ENCODE results near the gene ERGIC2.

The ERGIC2 gene

GRCh38 chr12:29365091-29365490 lies 15.9 kb downstream of the ERGIC2 start:
- no peaks in the 10 kb centered on the region for H3K4me1 ChIP-seq (ENCODE audit: control insufficient read depth, insufficient read depth, low read length)
- H3K36me3 ChIP-seq (ENCODE audit: control insufficient read depth, insufficient read depth, low read length): no peaks in the 10 kb centered on the region
- H3K9me3 ChIP-seq (ENCODE audit: control insufficient read depth, insufficient read depth, low read length): no peaks in the 10 kb centered on the region
- H3K27me3 ChIP-seq (ENCODE audit: control insufficient read depth, insufficient read depth, low read length): no peaks in the 10 kb centered on the region
- H3K9ac ChIP-seq (ENCODE audit: low read depth, low read length): no peak overlapping the region
- H3K4me3 ChIP-seq (ENCODE audit: low read depth, low read length): no peak overlapping the region

GRCh38 chr12:29354954-29355353 lies 26.0 kb downstream of the ERGIC2 start:
- no peaks in the 10 kb centered on the region for H3K4me1 ChIP-seq (ENCODE audit: control insufficient read depth, insufficient read depth, low read length)
- H3K4me3 ChIP-seq (ENCODE audit: low read depth, low read length): no peak overlapping the region
- H3K36me3 ChIP-seq (ENCODE audit: control insufficient read depth, insufficient read depth, low read length): no peaks in the 10 kb centered on the region
- no peaks in the 10 kb centered on the region for H3K9me3 ChIP-seq (ENCODE audit: control insufficient read depth, insufficient read depth, low read length)
- no peaks in the 10 kb centered on the region for H3K27me3 ChIP-seq (ENCODE audit: control insufficient read depth, insufficient read depth, low read length)
- no peak overlapping the region for H3K9ac ChIP-seq (ENCODE audit: low read depth, low read length)

- peaks cover 3% of the 10 kb centered on the region for H3K36me3 ChIP-seq (ENCODE audit: control insufficient read depth, insufficient read depth, low read length)
- no peak overlapping the region for H3K9ac ChIP-seq (ENCODE audit: low read depth, low read length)
- H3K9me3 ChIP-seq (ENCODE audit: control insufficient read depth, insufficient read depth, low read length): no peaks in the 10 kb centered on the region
- H3K4me1 ChIP-seq (ENCODE audit: control insufficient read depth, insufficient read depth, low read length): no peaks in the 10 kb centered on the region
- H3K27me3 ChIP-seq (ENCODE audit: control insufficient read depth, insufficient read depth, low read length): no peaks in the 10 kb centered on the region
- H3K4me3 ChIP-seq (ENCODE audit: low read depth, low read length): no peak overlapping the region
These were observed 30.9 kb downstream of the ERGIC2 start for GRCh38 chr12:29350080-29350479.

- H3K27me3 ChIP-seq (ENCODE audit: control insufficient read depth, insufficient read depth, low read length): no peaks in the 10 kb centered on the region
- H3K4me1 ChIP-seq (ENCODE audit: control insufficient read depth, insufficient read depth, low read length): no peaks in the 10 kb centered on the region
- H3K36me3 ChIP-seq (ENCODE audit: control insufficient read depth, insufficient read depth, low read length): peaks cover 3% of the 10 kb centered on the region
These were observed 34.1 kb downstream of the ERGIC2 start for GRCh38 chr12:29346769-29347421.

GRCh38 chr12:29343022-29343799 lies 37.8 kb downstream of the ERGIC2 start:
- H3K9ac ChIP-seq (ENCODE audit: low read depth, low read length): no peak overlapping the region
- no peaks in the 10 kb centered on the region for H3K9me3 ChIP-seq (ENCODE audit: control insufficient read depth, insufficient read depth, low read length)
- H3K4me3 ChIP-seq (ENCODE audit: low read depth, low read length): no peak overlapping the region
- no peaks in the 10 kb centered on the region for H3K4me1 ChIP-seq (ENCODE audit: control insufficient read depth, insufficient read depth, low read length)
- no peaks in the 10 kb centered on the region for H3K27me3 ChIP-seq (ENCODE audit: control insufficient read depth, insufficient read depth, low read length)
- H3K36me3 ChIP-seq (ENCODE audit: control insufficient read depth, insufficient read depth, low read length): peaks cover 3% of the 10 kb centered on the region

More at GRCh38 chr12:29346769-29347421, 34.1 kb downstream of the ERGIC2 start:
- Histone ChIP-seq H3K9ac (ENCODE audit: low read depth, low read length) (no peak overlapping the region), H3K4me3 (ENCODE audit: low read depth, low read length) (no peak overlapping the region), H3K9me3 (ENCODE audit: control insufficient read depth, insufficient read depth, low read length) (no peaks in the 10 kb centered on the region)

GRCh38 chr12:29337325-29337724 lies 43.6 kb downstream of the ERGIC2 start:
- Histone ChIP-seq H3K4me1 (ENCODE audit: control insufficient read depth, insufficient read depth, low read length) (no peaks in the 10 kb centered on the region), H3K36me3 (ENCODE audit: control insufficient read depth, insufficient read depth, low read length) (no peaks in the 10 kb centered on the region), H3K9me3 (ENCODE audit: control insufficient read depth, insufficient read depth, low read length) (no peaks in the 10 kb centered on the region), H3K9ac (ENCODE audit: low read depth, low read length) (no peak overlapping the region), H3K27me3 (ENCODE audit: control insufficient read depth, insufficient read depth, low read length) (no peaks in the 10 kb centered on the region), H3K4me3 (ENCODE audit: low read depth, low read length) (no peak overlapping the region)

GRCh38 chr12:29334937-29335336 lies 46.0 kb downstream of the ERGIC2 start:
- Histone ChIP-seq H3K4me1 (ENCODE audit: control insufficient read depth, insufficient read depth, low read length) (no peaks in the 10 kb centered on the region), H3K36me3 (ENCODE audit: control insufficient read depth, insufficient read depth, low read length) (no peaks in the 10 kb centered on the region), H3K9ac (ENCODE audit: low read depth, low read length) (no peak overlapping the region), H3K4me3 (ENCODE audit: low read depth, low read length) (no peak overlapping the region), H3K9me3 (ENCODE audit: control insufficient read depth, insufficient read depth, low read length) (no peaks in the 10 kb centered on the region), H3K27me3 (ENCODE audit: control insufficient read depth, insufficient read depth, low read length) (no peaks in the 10 kb centered on the region)

GRCh38 chr12:29333178-29333577 lies 47.8 kb downstream of the ERGIC2 start:
- Histone ChIP-seq H3K36me3 (ENCODE audit: control insufficient read depth, insufficient read depth, low read length) (no peaks in the 10 kb centered on the region), H3K9me3 (ENCODE audit: control insufficient read depth, insufficient read depth, low read length) (no peaks in the 10 kb centered on the region), H3K9ac (ENCODE audit: low read depth, low read length) (no peak overlapping the region), H3K4me3 (ENCODE audit: low read depth, low read length) (no peak overlapping the region), H3K4me1 (ENCODE audit: control insufficient read depth, insufficient read depth, low read length) (no peaks in the 10 kb centered on the region), H3K27me3 (ENCODE audit: control insufficient read depth, insufficient read depth, low read length) (no peaks in the 10 kb centered on the region)

GRCh38 chr12:29329411-29329810 lies 51.6 kb downstream of the ERGIC2 start:
- Histone ChIP-seq H3K36me3 (ENCODE audit: control insufficient read depth, insufficient read depth, low read length) (no peaks in the 10 kb centered on the region), H3K9ac (ENCODE audit: low read depth, low read length) (no peak overlapping the region)

GRCh38 chr12:29322157-29322556 lies 58.8 kb downstream of the ERGIC2 start:
- H3K36me3 ChIP-seq (ENCODE audit: control insufficient read depth, insufficient read depth, low read length): peaks cover 9% of the 10 kb centered on the region
- H3K9ac ChIP-seq (ENCODE audit: low read depth, low read length): no peak overlapping the region
- H3K4me3 ChIP-seq (ENCODE audit: low read depth, low read length): no peak overlapping the region
- H3K4me1 ChIP-seq (ENCODE audit: control insufficient read depth, insufficient read depth, low read length): no peaks in the 10 kb centered on the region
- peaks cover 10% of the 10 kb centered on the region for H3K9me3 ChIP-seq (ENCODE audit: control insufficient read depth, insufficient read depth, low read length)
- H3K27me3 ChIP-seq (ENCODE audit: control insufficient read depth, insufficient read depth, low read length): no peaks in the 10 kb centered on the region

More at GRCh38 chr12:29329411-29329810, 51.6 kb downstream of the ERGIC2 start:
- H3K27me3 ChIP-seq (ENCODE audit: control insufficient read depth, insufficient read depth, low read length): no peaks in the 10 kb centered on the region
- H3K9me3 ChIP-seq (ENCODE audit: control insufficient read depth, insufficient read depth, low read length): no peaks in the 10 kb centered on the region
- no peak overlapping the region for H3K4me3 ChIP-seq (ENCODE audit: low read depth, low read length)
- H3K4me1 ChIP-seq (ENCODE audit: control insufficient read depth, insufficient read depth, low read length): no peaks in the 10 kb centered on the region

- peaks cover 9% of the 10 kb centered on the region for H3K36me3 ChIP-seq (ENCODE audit: control insufficient read depth, insufficient read depth, low read length)
- no peaks in the 10 kb centered on the region for H3K4me1 ChIP-seq (ENCODE audit: control insufficient read depth, insufficient read depth, low read length)
- H3K9ac ChIP-seq (ENCODE audit: low read depth, low read length): no peak overlapping the region
- peaks cover 10% of the 10 kb centered on the region for H3K9me3 ChIP-seq (ENCODE audit: control insufficient read depth, insufficient read depth, low read length)
- no peaks in the 10 kb centered on the region for H3K27me3 ChIP-seq (ENCODE audit: control insufficient read depth, insufficient read depth, low read length)
- H3K4me3 ChIP-seq (ENCODE audit: low read depth, low read length): no peak overlapping the region
These were observed 60.5 kb downstream of the ERGIC2 start for GRCh38 chr12:29320295-29321085.

Data from iPS-15b (cell line).